Vagina (tissue), 2 donors: ENCODE measurements around the gene NEUROD2. TPM values are rescaled to one million over a fixed set of nuclear protein-coding genes. Genes with fewer than 3 reads are reported as not detected.

ENCODE experiments used
- DNase-seq, 2 donors: peaks; one replicate each; pipeline ENCODE4 v3.0.0-alpha.2; 2017; ENCODE audit errors: extremely low spot score in 2 of 2
- H3K27ac ChIP-seq: fragments of 200-600 bp; sonication (generic); one replicate; pipeline ENCODE4 v1.5.1; 2019
- H3K27me3 ChIP-seq: fragments of 200-600 bp; sonication (generic); one replicate; pipeline ENCODE4 v1.5.1; 2019
- H3K36me3 ChIP-seq, 2 donors: fragments of 200-600 bp; sonication (generic); one replicate each; pipeline ENCODE4 v1.5.1; 2017 to 2019
- H3K4me1 ChIP-seq: fragments of 200-600 bp; sonication (generic); one replicate; pipeline ENCODE4 v1.5.1; 2019
- H3K4me3 ChIP-seq, 2 donors: fragments of 200-600 bp; sonication (generic); 1 replicate in 1 of 2; 2 replicates in 1 of 2; pipeline ENCODE4 v1.5.1; 2016 to 2019
- H3K9me3 ChIP-seq: fragments of 200-600 bp; sonication (generic); one replicate; pipeline ENCODE4 v1.5.1; 2019
- CTCF ChIP-seq, 3 experiments: fragments of 450-650 bp in 2 of 3; fragments of 200-600 bp in 1 of 3; sonication (generic) in 1 of 3; IDR thresholded peaks; one replicate each; pipeline ENCODE4 v1.5.1; 2017 to 2019; ENCODE audit warnings: antibody characterized with exemption in 3 of 3, mild to moderate bottlenecking in 2 of 3, moderate library complexity in 2 of 3
- POLR2A ChIP-seq, 2 donors: fragments of 450-650 bp; IDR thresholded peaks; one replicate each; pipeline ENCODE4 v1.6.1; 2017; ENCODE audit warnings: antibody characterized with exemption in 2 of 2, mild to moderate bottlenecking in 2 of 2, moderate library complexity in 2 of 2
- POLR2AphosphoS5 ChIP-seq, 2 donors: sonication (generic); formaldehyde crosslinking; IDR thresholded peaks; one replicate each; pipeline ENCODE4 v1.9.0; 2017; ENCODE audit warnings: antibody characterized with exemption in 2 of 2, mild to moderate bottlenecking in 2 of 2, low read depth in 1 of 2; ENCODE audit not compliant: insufficient read depth in 1 of 2
- intact Hi-C: fragments of 100-400 bp; cut with DNase I; formaldehyde crosslinking; loops from one replicate; pipeline ENCODE4 v1.15.1; 2023
- total RNA-seq: library from RNA; depleted of rRNA; stranded (reverse); fragments of >200 nt; gene quantifications from one replicate; pipeline ENCODE4 v1.2.3, GENCODE V29; 2016

The NEUROD2 gene
- total RNA-seq, 1 donor from 2014 or later: not detected

- Histone ChIP-seq H3K4me1 (peaks cover 54% of the 10 kb centered on the region), H3K9me3 (no peaks in the 10 kb centered on the region), H3K4me3 (no peak overlapping the region), H3K36me3 (no peaks in the 10 kb centered on the region), H3K27ac (no peak overlapping the region), H3K27me3 (peaks cover 60% of the 10 kb centered on the region)
- no peak for DNase-seq
- intact Hi-C loops: no loop called here
- TF ChIP-seq CTCF (IDR thresholded peaks at IDR 0.05) (no peak), POLR2A (IDR thresholded peaks at IDR 0.05) (no peak), POLR2AphosphoS5 (IDR thresholded peaks at IDR 0.05; ENCODE audit: insufficient read depth in 1 of 2, low read depth in 1 of 2) (no peak)
Measured at GRCh38 chr17:39602533-39603303, 5.0 kb downstream of the NEUROD2 start.

DNA sequence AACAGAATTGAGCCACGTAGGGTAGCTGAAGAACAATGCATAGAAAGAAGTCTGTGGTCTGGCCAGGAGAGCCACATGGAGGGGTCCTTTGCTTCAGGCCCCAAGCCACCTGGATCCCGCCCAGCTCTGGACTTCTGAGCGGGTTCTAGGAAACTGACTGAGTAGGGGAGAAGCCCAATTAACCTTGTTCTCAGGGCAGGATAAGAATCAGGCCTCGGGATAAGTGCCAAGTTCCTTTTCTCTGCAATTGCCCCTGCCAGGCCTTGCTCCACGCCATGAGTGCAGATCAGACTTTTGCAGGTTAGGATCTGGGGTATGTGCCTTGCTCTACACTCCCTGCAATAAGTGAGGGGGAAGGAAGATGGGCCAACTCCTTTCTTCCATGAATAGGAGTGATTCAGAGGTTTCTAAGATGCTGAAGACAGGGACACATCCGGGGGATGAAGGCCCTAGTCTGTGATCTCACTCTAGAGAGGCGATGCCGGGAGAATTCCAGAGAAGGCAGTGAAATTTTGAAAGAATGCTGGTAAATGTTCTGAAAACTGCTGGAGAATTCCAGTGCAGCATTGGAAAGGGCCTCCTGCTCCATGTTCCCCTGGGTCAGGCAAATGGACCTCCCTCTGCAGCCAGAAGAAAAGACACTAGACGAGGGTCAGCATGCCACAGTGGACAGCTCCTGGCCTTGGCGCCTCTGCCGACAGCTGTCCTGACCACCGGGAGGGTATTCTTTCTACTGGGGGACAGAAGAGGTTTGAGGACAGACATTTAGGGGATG is 5.8 kb downstream of the NEUROD2 start:
- Histone ChIP-seq H3K27ac (no peak overlapping the region), H3K27me3 (peaks cover 52% of the 10 kb centered on the region), H3K4me3 (no peak overlapping the region), H3K9me3 (no peaks in the 10 kb centered on the region), H3K36me3 (no peaks in the 10 kb centered on the region), H3K4me1 (peaks cover 51% of the 10 kb centered on the region)
- TF ChIP-seq POLR2AphosphoS5 (IDR thresholded peaks at IDR 0.05; ENCODE audit: insufficient read depth in 1 of 2, low read depth in 1 of 2) (no peak), POLR2A (IDR thresholded peaks at IDR 0.05) (no peak), CTCF (IDR thresholded peaks at IDR 0.05) (no peak)
- DNase-seq: no peak
- intact Hi-C loops: no loop called here

- intact Hi-C loops: no loop called here
- no peak for TF ChIP-seq CTCF (IDR thresholded peaks at IDR 0.05)
- no peak for TF ChIP-seq POLR2A (IDR thresholded peaks at IDR 0.05)
- no peak for TF ChIP-seq POLR2AphosphoS5 (IDR thresholded peaks at IDR 0.05; ENCODE audit: insufficient read depth in 1 of 2, low read depth in 1 of 2)
- Histone ChIP-seq H3K27me3 (peaks cover 45% of the 10 kb centered on the region), H3K27ac (no peak overlapping the region), H3K36me3 (no peaks in the 10 kb centered on the region), H3K4me3 (no peak overlapping the region), H3K4me1 (peaks cover 48% of the 10 kb centered on the region), H3K9me3 (no peaks in the 10 kb centered on the region)
- DNase-seq: no peak
Measured at GRCh38 chr17:39600997-39601597, 6.6 kb downstream of the NEUROD2 start.

DNA sequence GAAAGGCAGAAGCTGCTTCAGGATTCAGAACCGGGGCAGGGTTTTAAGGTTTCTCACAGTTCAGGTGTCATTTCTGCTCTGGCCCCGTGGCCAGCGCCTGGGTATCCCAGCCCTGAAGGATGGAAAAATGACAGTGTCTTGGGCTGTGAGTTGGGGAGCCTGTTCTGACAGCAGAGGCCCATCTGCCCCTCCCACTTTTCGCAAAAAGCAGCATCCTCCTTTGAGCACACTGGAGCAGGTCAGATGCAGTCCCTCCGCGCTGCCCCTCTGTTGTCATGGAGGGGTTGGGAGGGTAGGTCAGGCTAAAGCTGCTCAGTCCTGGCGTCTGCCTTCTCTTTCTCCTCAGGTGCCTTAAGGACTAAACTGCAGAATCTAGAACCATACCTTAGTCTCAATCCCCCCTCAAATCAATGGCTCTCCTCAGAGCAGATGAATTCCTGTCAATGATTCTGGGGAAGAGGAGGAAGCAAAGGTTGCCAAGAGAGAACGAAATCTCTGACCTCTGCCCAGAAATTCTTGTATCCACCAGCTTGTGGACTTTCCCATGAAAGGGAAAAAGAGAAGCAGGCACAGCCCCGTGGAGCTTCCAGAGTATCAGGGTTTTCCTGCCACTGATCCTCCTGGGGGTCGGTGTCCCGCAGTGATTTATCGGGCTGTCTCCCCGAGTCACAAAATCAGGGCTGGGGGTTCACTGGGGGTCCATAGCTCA is 7.3 kb downstream of the NEUROD2 start:
- Histone ChIP-seq H3K27ac (no peak overlapping the region), H3K27me3 (peaks cover 38% of the 10 kb centered on the region), H3K4me1 (peaks cover 41% of the 10 kb centered on the region), H3K4me3 (no peak overlapping the region), H3K36me3 (no peaks in the 10 kb centered on the region), H3K9me3 (no peaks in the 10 kb centered on the region)
- no peak for TF ChIP-seq POLR2A (IDR thresholded peaks at IDR 0.05)
- TF ChIP-seq CTCF (IDR thresholded peaks at IDR 0.05): no peak
- no peak for TF ChIP-seq POLR2AphosphoS5 (IDR thresholded peaks at IDR 0.05; ENCODE audit: insufficient read depth in 1 of 2, low read depth in 1 of 2)
- intact Hi-C loops: no loop called here
- no peak for DNase-seq
